ENCODE measurements around the gene PDE8B. TPM values are rescaled to one million over a fixed set of nuclear protein-coding genes. Genes with fewer than 3 reads are reported as not detected.
"Not testable (repeated sequence)": the region's sequence is repeated elsewhere in the genome, so short reads cannot be mapped to it uniquely, and the experiment has no call there.

The PDE8B gene
- total RNA-seq, 4 donors from 2014 or later: 0.79 to 2.7 (median 1.4) TPM; not detected in 1

- intact Hi-C loops (cut with DNase I): no loop called here
- Histone ChIP-seq H3K4me1 (peaks cover 0 to 35% (median 0%) of the 10 kb centered on the region in 3 donors), H3K9me3 (no peaks in the 10 kb centered on the region), H3K4me3 (no peak overlapping the region), H3K27ac (no peak overlapping the region), H3K27me3 (peaks cover 0 to 4% (median 0%) of the 10 kb centered on the region in 4 donors), H3K36me3 (no peaks in the 10 kb centered on the region)
- whole genome bisulfite sequencing, 2 donors: 78 to 82% methylated on average over 5 of the region's 5 CpGs
- no peak for TF ChIP-seq CTCF (IDR thresholded peaks at IDR 0.05)
- no peak for TF ChIP-seq POLR2A (IDR thresholded peaks at IDR 0.05)
- DNase-seq: no peak
Measured at GRCh38 chr5:77376609-77377300, 166.3 kb downstream of the PDE8B start.

- Histone ChIP-seq H3K27ac (peak overlapping the region in 2 of 4 donors; percentile 63 to 72), H3K9me3 (no peaks in the 10 kb centered on the region), H3K36me3 (no peaks in the 10 kb centered on the region), H3K4me1 (peaks cover 0 to 35% (median 0%) of the 10 kb centered on the region in 3 donors), H3K27me3 (peaks cover 0 to 4% (median 0%) of the 10 kb centered on the region in 4 donors), H3K4me3 (no peak overlapping the region)
- TF ChIP-seq POLR2A (IDR thresholded peaks at IDR 0.05): no peak
- 24 to 33% methylated on average over 6 of the region's 6 CpGs for WGBS, 2 donors
- intact Hi-C loops (cut with DNase I): no loop called here
- no peak for DNase-seq
Measured at GRCh38 chr5:77379558-77380061, 169.1 kb downstream of the PDE8B start.

DNA sequence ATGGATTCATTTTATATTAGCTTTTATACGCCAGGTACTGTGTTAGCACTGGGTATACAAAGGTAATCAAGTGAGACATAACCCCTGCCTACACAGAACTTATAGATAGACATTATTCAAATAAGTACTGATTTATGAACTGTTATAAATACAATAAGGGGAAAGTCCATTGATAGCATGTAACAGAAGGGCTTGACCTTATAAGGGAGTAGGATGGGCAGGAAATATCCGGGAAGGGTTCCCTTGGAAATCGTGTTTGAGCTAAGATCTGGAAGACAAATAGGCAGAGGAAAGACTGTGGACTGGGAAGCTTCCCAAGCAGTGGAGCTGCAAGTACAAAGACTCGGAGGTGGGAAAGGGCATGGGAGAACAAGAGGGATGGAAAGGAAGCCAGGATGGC lies 170.2 kb downstream of the PDE8B start:
- no peak for DNase-seq
- 57 to 63% methylated on average over 4 of the region's 4 CpGs for WGBS, 2 donors
- H3K27me3 ChIP-seq: peaks cover 0 to under 1% (median 0%) of the 10 kb centered on the region in 4 donors
- peak overlapping the region in 2 of 4 donors; percentile 63 to 72 for H3K27ac ChIP-seq
- no peaks in the 10 kb centered on the region for H3K36me3 ChIP-seq
- TF ChIP-seq CTCF (IDR thresholded peaks at IDR 0.05) (no peak), POLR2A (IDR thresholded peaks at IDR 0.05) (no peak)
- peaks cover 0 to 35% (median 0%) of the 10 kb centered on the region in 3 donors for H3K4me1 ChIP-seq
- intact Hi-C loops (cut with DNase I): no loop called here
- no peak overlapping the region for H3K4me3 ChIP-seq
- no peaks in the 10 kb centered on the region for H3K9me3 ChIP-seq

- H3K27me3 ChIP-seq; H3K36me3 ChIP-seq; H3K4me3 ChIP-seq; DNase-seq; H3K9me3 ChIP-seq; intact Hi-C loops (cut with DNase I); H3K27ac ChIP-seq: not testable (repeated sequence)
- H3K4me1 ChIP-seq: peaks cover 0 to 23% (median 0%) of the 10 kb centered on the region in 3 donors
- 67 to 79% methylated on average over 2 of the region's 2 CpGs for WGBS, 2 donors
Measured at GRCh38 chr5:77383336-77383735, 172.9 kb downstream of the PDE8B start.

DNA sequence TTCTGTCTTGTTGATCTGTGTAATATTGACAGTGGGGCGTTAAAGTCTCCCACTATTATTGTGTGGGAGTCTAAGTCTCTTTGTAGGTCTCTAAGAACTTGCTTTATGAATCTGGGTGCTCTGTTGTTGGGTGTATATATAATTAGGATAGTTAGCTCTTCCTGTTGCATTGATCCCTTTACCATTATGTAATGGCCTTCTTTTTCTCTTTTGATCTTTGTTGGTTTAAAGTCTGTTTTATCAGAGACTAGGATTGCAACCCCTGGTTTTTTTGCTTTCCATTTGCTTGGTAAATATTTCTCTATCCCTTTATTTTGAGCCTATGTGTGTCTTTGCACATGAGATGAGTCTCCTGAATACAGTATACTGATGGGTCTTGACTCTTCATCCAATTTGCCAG lies 175.9 kb downstream of the PDE8B start:
- H3K4me3 ChIP-seq; H3K4me1 ChIP-seq; H3K9me3 ChIP-seq; H3K27me3 ChIP-seq; H3K27ac ChIP-seq; H3K36me3 ChIP-seq; intact Hi-C loops (cut with DNase I); DNase-seq: not testable (repeated sequence)
- WGBS, 2 donors: 93 to 100% methylated on average over 1 of the region's 1 CpG

- Histone ChIP-seq H3K36me3 (no peaks in the 10 kb centered on the region), H3K27ac (no peak overlapping the region), H3K4me3 (no peak overlapping the region), H3K4me1 (no peaks in the 10 kb centered on the region), H3K27me3 (no peaks in the 10 kb centered on the region), H3K9me3 (no peaks in the 10 kb centered on the region)
- TF ChIP-seq CTCF (IDR thresholded peaks at IDR 0.05): no peak
- no peak for TF ChIP-seq POLR2A (IDR thresholded peaks at IDR 0.05)
- 59 to 73% methylated on average over 2 of the region's 2 CpGs for WGBS, 2 donors
- DNase-seq: no peak
- intact Hi-C loops (cut with DNase I): no loop called here
Measured at GRCh38 chr5:77389746-77390145, 179.3 kb downstream of the PDE8B start.

Measured in esophagus squamous epithelium (tissue), 5 donors.